HG03135 (cell line): ENCODE results near the gene PRF1.
"Not testable (repeated sequence)": the region's sequence is repeated elsewhere in the genome, so short reads cannot be mapped to it uniquely, and the experiment has no call there.

ENCODE experiments used
- ATAC-seq: cut with Tn5 transposase; IDR thresholded peaks from one replicate; pipeline ENCODE4 v1.9.1; 2021; ENCODE audit warnings: mild to moderate bottlenecking, moderate library complexity; ENCODE audit not compliant: unreplicated experiment

PRF1 gene

GRCh38 chr10:70595566-70596016 lies 7.0 kb downstream of the PRF1 start:
- no peak for ATAC-seq

GRCh38 chr10:70594161-70594560 lies 8.4 kb downstream of the PRF1 start:
- no peak for ATAC-seq

- no peak for ATAC-seq
Measured at GRCh38 chr10:70593513-70593890, 9.0 kb downstream of the PRF1 start.

DNA sequence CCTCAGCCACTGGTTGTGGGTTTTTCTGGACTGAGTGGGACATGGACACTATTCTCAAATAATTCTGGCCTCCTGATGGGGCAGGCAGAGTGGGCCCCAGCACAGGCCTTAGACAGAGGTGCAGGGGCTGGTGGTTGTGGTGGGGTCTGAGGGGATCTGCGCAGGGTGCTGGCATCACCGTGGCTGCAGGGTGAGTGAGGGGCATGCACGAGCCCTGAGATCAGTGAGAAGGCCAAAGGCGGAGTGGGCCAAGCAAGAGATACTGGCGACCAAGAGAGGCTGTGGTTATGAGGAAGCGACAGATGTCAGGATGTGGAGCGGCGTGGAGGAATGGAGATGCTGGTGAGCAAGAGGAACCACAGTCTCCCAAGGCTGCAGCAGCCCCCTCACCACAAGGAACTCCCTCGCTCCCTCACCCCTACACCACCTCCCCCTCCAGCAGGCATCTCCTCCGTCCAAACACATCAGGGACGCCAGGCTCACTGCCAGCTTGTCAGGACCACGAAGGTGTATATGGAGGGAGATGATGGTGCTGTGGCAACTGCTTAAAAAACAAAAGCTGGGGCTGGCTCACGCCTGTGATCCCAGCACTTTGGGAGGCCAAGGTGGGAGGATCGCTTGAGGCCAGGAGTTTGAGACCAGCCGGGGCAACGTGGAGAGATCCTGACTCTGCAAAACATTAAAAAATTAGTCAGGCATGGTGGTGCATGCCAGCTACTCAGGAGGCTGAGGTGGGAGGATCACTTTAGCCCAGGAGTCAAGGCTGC lies 9.6 kb downstream of the PRF1 start:
- ATAC-seq = no peak

- ATAC-seq = no peak
Measured at GRCh38 chr10:70592186-70592735, 10.3 kb downstream of the PRF1 start.

DNA sequence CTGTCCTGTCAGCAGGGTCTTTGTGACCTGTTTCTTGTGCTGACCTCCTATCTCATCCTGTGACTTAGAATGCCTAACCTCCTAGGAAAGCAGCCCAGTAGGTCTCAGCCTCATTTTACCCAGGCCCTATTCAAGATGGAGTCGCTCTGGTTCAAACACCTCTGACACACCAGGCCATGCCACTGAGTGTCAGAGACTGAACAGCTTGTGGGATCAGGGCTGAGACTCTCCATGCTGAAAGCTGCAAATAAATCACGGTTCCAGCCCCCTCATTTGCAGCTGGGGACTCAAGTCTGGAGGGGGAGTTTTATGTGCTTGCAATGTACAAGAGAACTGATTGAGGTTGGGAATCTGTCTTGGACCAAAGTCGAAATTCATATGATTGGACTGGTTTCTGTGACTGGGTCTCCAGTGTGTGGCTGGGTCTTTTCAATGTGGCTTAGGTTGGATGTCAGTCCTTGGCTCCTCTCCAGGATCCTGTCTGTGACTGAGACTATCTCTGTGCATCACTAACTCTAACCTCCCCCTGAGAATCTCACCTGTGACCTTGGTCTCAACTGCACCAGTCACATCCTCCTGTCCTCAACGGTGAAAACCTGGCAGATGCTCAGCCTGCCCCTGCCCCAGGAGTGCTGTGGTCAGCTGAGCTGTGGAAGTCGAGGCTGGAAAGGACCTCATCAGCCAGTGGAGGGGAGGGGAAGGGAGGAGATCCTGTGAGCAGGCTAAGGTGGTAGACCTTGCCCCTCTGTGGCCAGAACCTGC lies 11.7 kb downstream of the PRF1 start:
- no peak for ATAC-seq

GRCh38 chr10:70589762-70590654 lies 12.5 kb downstream of the PRF1 start:
- no peak for ATAC-seq

GRCh38 chr10:70588859-70589570 lies 13.5 kb downstream of the PRF1 start:
- no peak for ATAC-seq

- ATAC-seq = no peak
Measured at GRCh38 chr10:70588255-70588654, 14.3 kb downstream of the PRF1 start.

- ATAC-seq = peak; percentile 44
Measured at GRCh38 chr10:70587045-70587658, 15.4 kb downstream of the PRF1 start.

- no peak for ATAC-seq
Measured at GRCh38 chr10:70586348-70586930, 16.1 kb downstream of the PRF1 start.

GRCh38 chr10:70585578-70586169 lies 16.9 kb downstream of the PRF1 start:
- ATAC-seq = no peak

GRCh38 chr10:70584909-70585544 lies 17.5 kb downstream of the PRF1 start:
- ATAC-seq = no peak

DNA sequence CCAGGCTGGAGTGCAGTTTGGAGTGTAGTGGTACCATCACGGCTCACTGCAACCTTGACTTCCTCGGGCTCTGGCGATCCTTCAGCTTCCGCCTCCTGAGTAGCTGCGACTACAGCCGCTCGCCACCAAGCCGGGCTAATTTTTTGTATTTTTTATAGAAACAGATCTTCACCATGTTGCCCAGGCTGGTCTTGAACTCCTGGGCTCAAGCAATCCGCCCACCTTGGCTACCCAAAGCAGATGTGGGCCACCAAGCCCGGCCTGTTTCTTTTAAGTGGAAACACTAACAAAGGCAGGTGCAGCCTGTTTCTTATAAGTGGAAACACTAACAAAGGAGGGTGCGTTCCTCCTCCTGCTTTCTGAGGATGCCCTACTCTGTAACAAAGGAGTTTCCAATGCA lies 18.2 kb downstream of the PRF1 start:
- no peak for ATAC-seq

DNA sequence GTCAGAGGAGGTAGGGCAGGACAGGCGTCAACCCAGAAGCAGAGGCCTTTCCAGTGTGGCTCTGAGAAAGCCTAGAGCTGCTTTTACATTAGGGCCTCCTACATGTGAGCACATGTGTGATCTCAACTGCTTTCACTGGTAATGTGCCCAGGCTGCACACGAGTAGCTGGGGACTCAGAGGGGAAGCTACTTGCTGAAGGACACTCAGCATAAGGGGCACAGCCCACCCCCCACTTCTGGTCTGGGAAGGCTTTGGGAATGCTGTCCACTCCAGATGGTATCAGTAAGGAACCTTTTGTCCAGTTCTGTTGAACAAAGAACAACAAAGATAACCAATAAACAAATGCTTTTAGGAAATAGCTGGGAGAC lies 18.9 kb downstream of the PRF1 start:
- ATAC-seq = no peak

GRCh38 chr10:70582793-70583668 lies 19.5 kb downstream of the PRF1 start:
- no peak for ATAC-seq

DNA sequence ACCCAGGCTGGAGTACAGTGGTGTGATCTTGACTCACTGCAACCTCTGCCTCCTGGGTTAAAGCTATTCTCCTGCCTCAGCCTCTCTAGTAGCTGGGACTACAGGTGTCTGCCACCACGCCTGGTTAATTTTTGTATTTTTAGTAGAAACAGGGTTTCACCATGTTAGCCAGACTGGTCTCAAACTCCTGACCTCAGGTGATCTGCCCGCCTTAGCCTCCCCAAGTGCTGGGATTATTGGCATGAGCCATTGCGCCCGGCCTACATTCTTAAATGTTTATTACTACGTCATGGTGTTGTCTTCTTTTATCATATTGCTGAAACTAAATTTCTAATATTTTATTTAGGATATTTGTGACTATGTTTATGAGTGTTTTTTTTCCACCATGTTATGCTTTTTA lies 21.4 kb downstream of the PRF1 start:
- ATAC-seq = not testable (repeated sequence)
